Trophoblast cell (in vitro differentiated cells and primary cell): Measurements from ENCODE around the gene HGD.

Experiments
- DNase-seq, 2 donors: peaks; one replicate each; pipeline ENCODE4 v3.0.0-alpha.2; 2016
- H2AFZ ChIP-seq: 2 replicates; pipeline ENCODE4 v1.6.1; 2013; ENCODE audit warnings: low read length, moderate library complexity, mild to moderate bottlenecking; ENCODE audit not compliant: insufficient read depth, poor library complexity
- H2AK5ac ChIP-seq: 2 replicates; pipeline ENCODE4 v1.6.1; 2013; ENCODE audit warnings: mild to moderate bottlenecking, low read length
- H2BK120ac ChIP-seq: 2 replicates; pipeline ENCODE4 v1.6.1; 2013; ENCODE audit warnings: low read length, mild to moderate bottlenecking, moderate library complexity; ENCODE audit not compliant: insufficient read depth, poor library complexity
- H2BK12ac ChIP-seq: 2 replicates; pipeline ENCODE4 v1.6.1; 2013; ENCODE audit warnings: mild to moderate bottlenecking, low read length, moderate library complexity
- H2BK5ac ChIP-seq: 2 replicates; pipeline ENCODE4 v1.6.1; 2013; ENCODE audit warnings: low read length, low read depth, moderate library complexity, mild to moderate bottlenecking; ENCODE audit not compliant: poor library complexity
- H3K14ac ChIP-seq: 2 replicates; pipeline ENCODE4 v1.6.1; 2013; ENCODE audit warnings: mild to moderate bottlenecking, low read length
- H3K18ac ChIP-seq: 2 replicates; pipeline ENCODE4 v1.6.1; 2013; ENCODE audit warnings: mild to moderate bottlenecking, low read length
- H3K23ac ChIP-seq: 2 replicates; pipeline ENCODE4 v1.6.1; 2013; ENCODE audit warnings: low read length
- H3K27ac ChIP-seq: 2 replicates; pipeline ENCODE4 v1.5.1; 2013; ENCODE audit warnings: low read depth, mild to moderate bottlenecking, inconsistent platforms, low read length, moderate library complexity
- H3K27me3 ChIP-seq: 2 replicates; pipeline ENCODE4 v1.6.1; 2013; ENCODE audit warnings: inconsistent platforms, mild to moderate bottlenecking, low read length, moderate library complexity; ENCODE audit not compliant: insufficient read depth
- H3K36me3 ChIP-seq, 2 experiments: 1 replicate in 1 of 2; 2 replicates in 1 of 2; pipeline ENCODE4 v1.6.1; 2013; ENCODE audit warnings: low read length in 2 of 2, mild to moderate bottlenecking in 2 of 2, moderate library complexity in 1 of 2; ENCODE audit not compliant: insufficient read depth in 2 of 2, control insufficient read depth in 1 of 2
- H3K4ac ChIP-seq: 2 replicates; pipeline ENCODE4 v1.6.1; 2013; ENCODE audit warnings: low read depth, mild to moderate bottlenecking, low read length, moderate library complexity
- H3K4me1 ChIP-seq, 2 experiments: 1 replicate in 1 of 2; 2 replicates in 1 of 2; pipeline ENCODE4 v1.6.1; 2013; ENCODE audit warnings: low read length in 2 of 2, mild to moderate bottlenecking in 2 of 2, moderate library complexity in 1 of 2; ENCODE audit not compliant: insufficient read depth in 2 of 2, control insufficient read depth in 1 of 2
- H3K4me2 ChIP-seq: 2 replicates; pipeline ENCODE4 v1.6.1; 2013; ENCODE audit warnings: inconsistent platforms, mild to moderate bottlenecking, low read length, moderate library complexity
- H3K4me3 ChIP-seq: 2 replicates; pipeline ENCODE4 v1.5.1; 2013; ENCODE audit warnings: mild to moderate bottlenecking, low read depth, low read length, inconsistent platforms
- H3K79me1 ChIP-seq: one replicate; pipeline ENCODE4 v1.6.1; 2013; ENCODE audit warnings: low read length
- H3K79me2 ChIP-seq: 2 replicates; pipeline ENCODE4 v1.6.1; 2013; ENCODE audit warnings: low read length, mild to moderate bottlenecking; ENCODE audit not compliant: control insufficient read depth, insufficient read depth, poor library complexity
- H3K9ac ChIP-seq: 2 replicates; pipeline ENCODE4 v1.6.1; 2013; ENCODE audit warnings: mild to moderate bottlenecking, low read length
- H3K9me3 ChIP-seq: 2 replicates; pipeline ENCODE4 v1.6.1; 2013; ENCODE audit warnings: low read depth, mild to moderate bottlenecking, control low read depth, inconsistent platforms, low read length; ENCODE audit not compliant: insufficient read depth
- H4K12ac ChIP-seq: 2 replicates; pipeline ENCODE4 v1.6.1; 2013; ENCODE audit warnings: low read depth, mild to moderate bottlenecking, low read length, moderate library complexity
- H4K8ac ChIP-seq: 2 replicates; pipeline ENCODE4 v1.6.1; 2013; ENCODE audit warnings: low read depth, mild to moderate bottlenecking, low read length, moderate library complexity
- H4K91ac ChIP-seq: one replicate; pipeline ENCODE4 v1.6.1; 2013; ENCODE audit warnings: low read depth, mild to moderate bottlenecking, low read length, moderate library complexity
- WGBS: extraction: QIAGEN DNeasy Blood & Tissue Kit; methylation state at CpG from one replicate; pipeline ENCODE4 v1.1.7; 2013; ENCODE audit warnings: missing lambda C conversion rate; ENCODE audit not compliant: insufficient read length, insufficient coverage; ENCODE audit errors: extremely low coverage; 5-methylcytosine and 5-hydroxymethylcytosine counted together

The HGD gene

DNA sequence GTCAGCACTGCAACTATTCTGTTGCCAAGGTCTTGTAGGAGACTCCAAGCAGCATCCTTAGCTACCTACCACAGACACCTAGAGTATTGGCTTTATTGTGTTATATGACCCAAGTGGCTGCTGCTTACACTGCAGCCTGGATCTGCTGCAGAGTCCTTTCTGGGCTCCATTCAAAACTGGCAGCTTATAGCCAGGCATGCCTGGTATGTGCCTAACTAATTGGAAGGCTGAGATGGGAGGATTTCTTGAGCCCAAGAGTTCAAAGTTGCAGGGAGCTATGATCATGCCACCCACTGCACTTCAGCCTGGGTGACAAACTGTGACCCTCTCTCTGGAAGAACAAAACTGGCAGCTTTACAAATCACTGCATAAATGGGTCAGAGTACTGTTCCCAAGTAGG, 77.3 kb downstream of the HGD start:
- Histone ChIP-seq H2BK12ac (no peak overlapping the region), H3K4ac (no peak overlapping the region), H4K12ac (no peak overlapping the region), H4K8ac (no peak overlapping the region), H3K4me3 (no peak overlapping the region), H3K36me3 (peaks cover 4 to 12% of the 10 kb centered on the region in 2 experiments), H3K9ac (no peak overlapping the region), H4K91ac (no peak overlapping the region), H3K14ac (no peak overlapping the region), H2AFZ (no peak overlapping the region), H3K9me3 (no peaks in the 10 kb centered on the region), H3K79me1 (no peaks in the 10 kb centered on the region), H2BK120ac (no peak overlapping the region), H3K4me1 (no peaks in the 10 kb centered on the region), H3K4me2 (no peak overlapping the region), H2BK5ac (no peak overlapping the region), H3K27ac (no peak overlapping the region), H3K23ac (no peak overlapping the region), H3K79me2 (no peaks in the 10 kb centered on the region), H2AK5ac (no peak overlapping the region), H3K27me3 (no peaks in the 10 kb centered on the region), H3K18ac (no peak overlapping the region)
- no peak for DNase-seq

DNA sequence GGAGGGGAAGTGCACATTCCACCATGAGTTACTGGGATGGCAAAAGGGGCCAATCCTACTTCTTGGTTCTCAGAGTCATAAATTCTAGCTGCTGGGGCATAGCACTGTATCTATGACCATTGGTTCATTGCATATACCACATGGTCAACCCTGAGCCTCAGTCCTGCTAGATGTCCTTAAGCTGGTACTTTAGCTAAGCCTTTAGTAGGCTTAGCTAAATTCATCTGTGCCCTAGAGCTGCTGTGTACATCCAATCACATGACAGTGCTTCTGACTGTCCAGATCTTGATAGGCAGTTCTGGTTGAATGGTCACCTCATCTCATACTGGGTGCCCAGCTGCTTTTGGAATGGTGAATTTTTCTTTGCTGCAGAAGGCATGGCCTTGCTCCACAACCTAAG, 77.7 kb downstream of the HGD start:
- Histone ChIP-seq H2AFZ (no peak overlapping the region), H3K27me3 (no peaks in the 10 kb centered on the region), H3K4ac (no peak overlapping the region), H2BK5ac (no peak overlapping the region), H3K9ac (no peak overlapping the region), H4K12ac (no peak overlapping the region), H4K8ac (no peak overlapping the region), H3K4me1 (no peaks in the 10 kb centered on the region), H3K79me1 (no peaks in the 10 kb centered on the region), H3K4me2 (no peak overlapping the region), H2AK5ac (no peak overlapping the region), H4K91ac (no peak overlapping the region), H3K9me3 (no peaks in the 10 kb centered on the region), H3K27ac (no peak overlapping the region), H3K14ac (no peak overlapping the region), H3K36me3 (peaks cover 4 to 12% of the 10 kb centered on the region in 2 experiments), H3K18ac (no peak overlapping the region), H3K23ac (no peak overlapping the region), H3K4me3 (no peak overlapping the region), H2BK12ac (no peak overlapping the region), H3K79me2 (no peaks in the 10 kb centered on the region), H2BK120ac (no peak overlapping the region)
- no peak for DNase-seq

DNA sequence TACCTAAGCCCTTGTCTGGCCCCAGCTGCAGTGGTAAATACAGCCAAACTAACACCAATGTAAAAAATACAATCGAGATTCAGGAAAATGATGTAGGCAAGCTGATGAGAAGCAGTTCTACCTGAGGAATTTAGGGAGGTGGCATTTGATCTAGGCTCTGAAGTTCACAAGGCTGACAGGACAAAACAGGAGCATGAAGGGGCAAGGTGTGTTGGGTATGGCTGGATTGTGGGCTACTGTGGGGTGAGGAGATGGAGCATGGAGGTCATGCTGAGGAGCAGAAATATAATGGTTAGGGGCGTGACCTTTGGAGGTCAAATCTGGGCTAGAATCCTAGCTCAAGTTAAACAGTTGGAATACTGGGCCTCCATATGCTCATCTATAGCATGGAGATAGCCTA, 79.4 kb downstream of the HGD start:
- H3K36me3 ChIP-seq, result peaks cover 6 to 16% of the 10 kb centered on the region in 2 experiments
- DNase-seq, result no peak
- no peaks in the 10 kb centered on the region for H3K27me3 ChIP-seq
- H4K91ac ChIP-seq, result no peak overlapping the region
- H3K79me1 ChIP-seq, result no peaks in the 10 kb centered on the region
- H3K4me1 ChIP-seq, result no peaks in the 10 kb centered on the region
- no peak overlapping the region for H3K4ac ChIP-seq
- no peak overlapping the region for H2AK5ac ChIP-seq
- no peak overlapping the region for H4K12ac ChIP-seq
- H3K14ac ChIP-seq, result no peak overlapping the region
- no peak overlapping the region for H2BK5ac ChIP-seq
- H2BK120ac ChIP-seq, result no peak overlapping the region
- no peak overlapping the region for H2BK12ac ChIP-seq
- no peak overlapping the region for H2AFZ ChIP-seq
- no peaks in the 10 kb centered on the region for H3K79me2 ChIP-seq
- no peak overlapping the region for H3K4me3 ChIP-seq
- no peak overlapping the region for H3K27ac ChIP-seq
- no peak overlapping the region for H3K4me2 ChIP-seq
- no peak overlapping the region for H4K8ac ChIP-seq
- no peaks in the 10 kb centered on the region for H3K9me3 ChIP-seq
- no peak overlapping the region for H3K18ac ChIP-seq
- H3K23ac ChIP-seq, result no peak overlapping the region
- no CpG with 5 or more reads among the region's 2 CpGs for WGBS
- H3K9ac ChIP-seq, result no peak overlapping the region

DNA sequence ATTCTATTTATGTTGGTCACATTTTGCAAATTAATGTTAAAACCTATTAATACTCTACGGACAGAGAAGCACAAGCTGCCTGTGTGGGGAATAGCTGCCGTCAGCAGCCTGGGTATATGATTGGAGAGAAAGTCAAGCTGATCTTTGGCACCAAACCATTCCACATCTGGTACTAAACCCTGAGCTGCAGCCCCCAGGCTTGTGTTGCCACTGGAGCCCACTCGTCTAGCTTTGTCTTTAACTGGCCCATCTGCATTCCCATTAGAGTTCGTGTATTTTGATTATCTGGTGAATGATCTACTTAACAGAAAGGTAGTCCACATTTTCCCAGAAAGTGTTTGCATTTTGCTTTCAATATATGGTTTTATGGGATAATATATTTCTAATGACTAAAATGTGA, 80.5 kb downstream of the HGD start:
- no peak overlapping the region for H3K4me3 ChIP-seq
- no peak overlapping the region for H4K91ac ChIP-seq
- H3K79me1 ChIP-seq, result peaks cover under 1% of the 10 kb centered on the region
- no peak overlapping the region for H3K4me2 ChIP-seq
- H4K12ac ChIP-seq, result no peak overlapping the region
- H3K23ac ChIP-seq, result no peak overlapping the region
- no peak overlapping the region for H3K4ac ChIP-seq
- H3K4me1 ChIP-seq, result no peaks in the 10 kb centered on the region
- no peak overlapping the region for H2AK5ac ChIP-seq
- H2AFZ ChIP-seq, result no peak overlapping the region
- no peak overlapping the region for H3K18ac ChIP-seq
- H2BK5ac ChIP-seq, result no peak overlapping the region
- no peak overlapping the region for H3K9ac ChIP-seq
- H3K14ac ChIP-seq, result no peak overlapping the region
- H2BK12ac ChIP-seq, result no peak overlapping the region
- no peak overlapping the region for H4K8ac ChIP-seq
- no peaks in the 10 kb centered on the region for H3K9me3 ChIP-seq
- DNase-seq, result peak in 1 of 2 donors; percentile 18
- H3K79me2 ChIP-seq, result peaks cover under 1% of the 10 kb centered on the region
- no CpG with 5 or more reads among the region's 4 CpGs for WGBS
- peaks cover 6 to 16% of the 10 kb centered on the region in 2 experiments for H3K36me3 ChIP-seq
- no peaks in the 10 kb centered on the region for H3K27me3 ChIP-seq
- no peak overlapping the region for H3K27ac ChIP-seq
- no peak overlapping the region for H2BK120ac ChIP-seq

DNA sequence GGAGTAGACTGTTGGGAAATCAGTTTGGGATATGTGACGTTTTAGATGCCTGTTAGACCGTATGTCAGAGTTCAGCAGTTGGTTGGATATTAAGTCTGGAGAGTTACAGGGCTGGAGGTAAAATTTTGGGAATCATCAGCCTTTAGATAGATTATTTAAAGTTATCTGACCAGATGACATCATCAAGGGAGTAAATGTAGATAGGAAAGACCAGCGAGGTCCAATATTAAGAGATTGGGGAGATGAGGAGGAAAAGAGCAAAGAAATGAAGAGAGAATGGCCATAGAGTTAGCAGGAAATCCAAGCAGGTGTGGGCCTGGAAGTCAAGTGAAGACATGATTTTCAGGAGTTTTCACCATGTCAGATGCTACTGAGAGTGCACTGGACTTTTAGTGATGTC, 82.8 kb downstream of the HGD start:
- H2AFZ ChIP-seq, result no peak overlapping the region
- no peaks in the 10 kb centered on the region for H3K9me3 ChIP-seq
- H3K18ac ChIP-seq, result no peak overlapping the region
- peaks cover 5% of the 10 kb centered on the region for H3K79me1 ChIP-seq
- H3K27ac ChIP-seq, result no peak overlapping the region
- no peak overlapping the region for H2BK120ac ChIP-seq
- peaks cover 5% of the 10 kb centered on the region for H3K79me2 ChIP-seq
- H3K27me3 ChIP-seq, result no peaks in the 10 kb centered on the region
- H2BK12ac ChIP-seq, result no peak overlapping the region
- H3K9ac ChIP-seq, result no peak overlapping the region
- WGBS, result no CpG with 5 or more reads among the region's 3 CpGs
- no peak overlapping the region for H3K4ac ChIP-seq
- no peak overlapping the region for H4K12ac ChIP-seq
- no peak overlapping the region for H2AK5ac ChIP-seq
- no peak overlapping the region for H2BK5ac ChIP-seq
- no peak overlapping the region for H4K91ac ChIP-seq
- DNase-seq, result no peak
- no peaks in the 10 kb centered on the region for H3K4me1 ChIP-seq
- no peak overlapping the region for H3K23ac ChIP-seq
- no peak overlapping the region for H3K4me2 ChIP-seq
- H4K8ac ChIP-seq, result no peak overlapping the region
- H3K36me3 ChIP-seq, result peaks cover 6 to 16% of the 10 kb centered on the region in 2 experiments
- H3K4me3 ChIP-seq, result no peak overlapping the region
- no peak overlapping the region for H3K14ac ChIP-seq
